ENCODE measurements around the gene ADAMTS16.

DNA sequence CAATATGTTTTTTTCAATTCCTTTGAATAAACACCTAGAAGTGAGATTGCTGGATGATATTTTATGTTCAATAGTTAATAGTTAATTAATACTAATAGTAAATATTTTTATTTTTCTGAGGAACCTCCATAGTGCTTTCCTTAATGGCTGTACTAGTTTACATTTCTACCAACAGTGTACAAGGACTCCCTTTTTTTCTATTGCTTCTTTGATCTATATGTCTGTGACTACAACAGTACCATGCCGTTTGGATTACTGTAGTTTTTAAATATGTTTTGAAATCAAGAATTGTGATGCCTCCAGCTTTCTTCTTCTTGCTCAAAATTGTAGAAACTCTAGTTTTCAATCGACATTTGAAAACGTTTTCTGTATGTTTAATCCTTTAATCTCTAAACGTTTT is 39.5 kb upstream of the ADAMTS16 start:
- TF ChIP-seq, protein P1, sequence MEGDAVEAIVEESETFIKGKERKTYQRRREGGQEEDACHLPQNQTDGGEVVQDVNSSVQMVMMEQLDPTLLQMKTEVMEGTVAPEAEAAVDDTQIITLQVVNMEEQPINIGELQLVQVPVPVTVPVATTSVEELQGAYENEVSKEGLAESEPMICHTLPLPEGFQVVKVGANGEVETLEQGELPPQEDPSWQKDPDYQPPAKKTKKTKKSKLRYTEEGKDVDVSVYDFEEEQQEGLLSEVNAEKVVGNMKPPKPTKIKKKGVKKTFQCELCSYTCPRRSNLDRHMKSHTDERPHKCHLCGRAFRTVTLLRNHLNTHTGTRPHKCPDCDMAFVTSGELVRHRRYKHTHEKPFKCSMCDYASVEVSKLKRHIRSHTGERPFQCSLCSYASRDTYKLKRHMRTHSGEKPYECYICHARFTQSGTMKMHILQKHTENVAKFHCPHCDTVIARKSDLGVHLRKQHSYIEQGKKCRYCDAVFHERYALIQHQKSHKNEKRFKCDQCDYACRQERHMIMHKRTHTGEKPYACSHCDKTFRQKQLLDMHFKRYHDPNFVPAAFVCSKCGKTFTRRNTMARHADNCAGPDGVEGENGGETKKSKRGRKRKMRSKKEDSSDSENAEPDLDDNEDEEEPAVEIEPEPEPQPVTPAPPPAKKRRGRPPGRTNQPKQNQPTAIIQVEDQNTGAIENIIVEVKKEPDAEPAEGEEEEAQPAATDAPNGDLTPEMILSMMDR (IDR thresholded peaks at IDR 0.05) = no peak
- TF ChIP-seq POLR2AphosphoS5 (IDR thresholded peaks at IDR 0.05) = no peak
